GM19238 (cell line): ENCODE results near the gene TEX44.
A peak's percentile ranks its signal among the peaks of the same experiment; 100 is the strongest.
"Not testable (repeated sequence)": the region's sequence is repeated elsewhere in the genome, so short reads cannot be mapped to it uniquely, and the experiment has no call there.

Experiments
- DNase-seq: peaks from one replicate; pipeline ENCODE4 v3.0.0; 2011; ENCODE audit warnings: low spot score; ENCODE audit not compliant: insufficient read length

Gene TEX44

GRCh38 chr2:231570915-231571314 is 21.7 kb upstream of the TEX44 start:
- not testable (repeated sequence) for DNase-seq

- no peak for DNase-seq
Measured at GRCh38 chr2:231571661-231572191, 20.9 kb upstream of the TEX44 start.

GRCh38 chr2:231573096-231573495 is 19.6 kb upstream of the TEX44 start:
- no peak for DNase-seq

GRCh38 chr2:231573698-231574421 is 18.8 kb upstream of the TEX44 start:
- DNase-seq, result no peak

- no peak for DNase-seq
Measured at GRCh38 chr2:231575612-231576256, 16.9 kb upstream of the TEX44 start.

- DNase-seq, result no peak
Measured at GRCh38 chr2:231576465-231576864, 16.2 kb upstream of the TEX44 start.

- DNase-seq, result not testable (repeated sequence)
Measured at GRCh38 chr2:231578655-231579054, 14.0 kb upstream of the TEX44 start.

GRCh38 chr2:231579560-231579959 is 13.1 kb upstream of the TEX44 start:
- no peak for DNase-seq

- no peak for DNase-seq
Measured at GRCh38 chr2:231581328-231581727, 11.3 kb upstream of the TEX44 start.

- DNase-seq, result no peak
Measured at GRCh38 chr2:231583982-231584381, 8.7 kb upstream of the TEX44 start.

GRCh38 chr2:231587744-231588143 is 4.9 kb upstream of the TEX44 start:
- DNase-seq, result not testable (repeated sequence)

- DNase-seq, result no peak
Measured at GRCh38 chr2:231589656-231590055, 3.0 kb upstream of the TEX44 start.

- DNase-seq, result no peak
Measured at GRCh38 chr2:231590614-231591013, 2.0 kb upstream of the TEX44 start.

- DNase-seq, result no peak
Measured at GRCh38 chr2:231593666-231594065, 1.0 kb downstream of the TEX44 start.

GRCh38 chr2:231597014-231597611 is 4.4 kb downstream of the TEX44 start:
- DNase-seq, result no peak

- no peak for DNase-seq
Measured at GRCh38 chr2:231597627-231598026, 5.0 kb downstream of the TEX44 start.

- DNase-seq, result no peak
Measured at GRCh38 chr2:231600619-231601355, 8.1 kb downstream of the TEX44 start.

- peak; percentile 79 for DNase-seq
Measured at GRCh38 chr2:231601356-231602229, 8.9 kb downstream of the TEX44 start.

GRCh38 chr2:231602859-231603467 is 10.3 kb downstream of the TEX44 start:
- no peak for DNase-seq

- DNase-seq, result peak; percentile 67
Measured at GRCh38 chr2:231604101-231604684, 11.5 kb downstream of the TEX44 start.
